ENCODE data around the gene TMEM221.

TMEM221 gene

GRCh38 chr19:17390665-17391370 is 57.6 kb downstream of the TMEM221 start:
- Histone ChIP-seq H3K4me2 (peak overlapping the region; percentile 96 to 100 (median 99)), H3K36me3 (peaks cover 0 to 7% (median 0%) of the 10 kb centered on the region in 11 experiments; a peak in 4 of 22 replicates), H3K9ac (peak overlapping the region; percentile 48 to 76 (median 71); a peak in 21 of 22 replicates), H3K4me3 (peak overlapping the region; percentile 56 to 75 (median 65)), H3K4me1 (peaks cover 37 to 59% (median 46%) of the 10 kb centered on the region in 10 experiments), H4K20me1 (0 out of 22 replicates have a peak, but pooled peaks cover 0 to 7% (median 0%) of the 10 kb centered on the region in 11 experiments), H3K9me3 (replicated peaks in 1 of 11) (peaks cover 0 to 11% (median 6%) of the 10 kb centered on the region in 11 experiments; a peak in 9 of 22 replicates), H3K27ac (peak overlapping the region in 3 of 11 experiments; percentile 27 to 40 (median 31); a peak in 5 of 22 replicates), H3K27me3 (peaks cover 10 to 21% (median 15%) of the 10 kb centered on the region in 11 experiments; a peak in 20 of 22 replicates)
- TF ChIP-seq Cebpa-rat (IDR thresholded peaks at IDR 0.05): no peak

GRCh38 chr19:17389957-17390664 is 58.4 kb downstream of the TMEM221 start:
- H3K9me3 ChIP-seq (replicated peaks in 1 of 11): peaks cover 0 to 11% (median 6%) of the 10 kb centered on the region in 11 experiments; a peak in 9 of 22 replicates
- H3K4me2 ChIP-seq: peak overlapping the region; percentile 96 to 100 (median 99)
- peaks cover 0 to 7% (median 0%) of the 10 kb centered on the region in 11 experiments; a peak in 4 of 22 replicates for H3K36me3 ChIP-seq
- H3K4me3 ChIP-seq: peak overlapping the region; percentile 56 to 75 (median 65)
- H4K20me1 ChIP-seq: 0 out of 22 replicates have a peak, but pooled peaks cover 0 to 7% (median 0%) of the 10 kb centered on the region in 11 experiments
- H3K4me1 ChIP-seq: peaks cover 36 to 59% (median 46%) of the 10 kb centered on the region in 10 experiments
- H3K9ac ChIP-seq: peak overlapping the region; percentile 48 to 76 (median 71); a peak in 21 of 22 replicates
- H3K27me3 ChIP-seq: peaks cover 10 to 21% (median 15%) of the 10 kb centered on the region in 11 experiments; a peak in 20 of 22 replicates
- peak overlapping the region in 3 of 11 experiments; percentile 27 to 40 (median 31); a peak in 5 of 22 replicates for H3K27ac ChIP-seq
- no peak for TF ChIP-seq Cebpa-rat (IDR thresholded peaks at IDR 0.05)

- no peak overlapping the region for H3K4me3 ChIP-seq
- 0 out of 22 replicates have a peak, but pooled peaks cover 0 to 6% (median 0%) of the 10 kb centered on the region in 11 experiments for H4K20me1 ChIP-seq
- TF ChIP-seq Cebpa-rat (IDR thresholded peaks at IDR 0.05): no peak
These were observed 59.2 kb downstream of the TMEM221 start for GRCh38 chr19:17389288-17389687.

GRCh38 chr19:17385878-17386611 is 62.4 kb downstream of the TMEM221 start:
- Histone ChIP-seq H3K9me3 (replicated peaks in 1 of 11) (peaks cover 0 to 11% (median 6%) of the 10 kb centered on the region in 11 experiments; a peak in 9 of 22 replicates), H3K9ac (no peak overlapping the region), H4K20me1 (no peaks in the 10 kb centered on the region), H3K27ac (peak overlapping the region in 6 of 11 experiments; percentile 16 to 49 (median 38); a peak in 5 of 22 replicates), H3K36me3 (no peaks in the 10 kb centered on the region), H3K4me3 (no peak overlapping the region), H3K27me3 (peaks cover 10 to 21% (median 15%) of the 10 kb centered on the region in 11 experiments; a peak in 20 of 22 replicates), H3K4me1 (peaks cover 20 to 58% (median 44%) of the 10 kb centered on the region in 10 experiments), H3K4me2 (peak overlapping the region in 8 of 11 experiments; percentile 15 to 79 (median 38); a peak in 11 of 22 replicates)
- no peak for TF ChIP-seq Cebpa-rat (IDR thresholded peaks at IDR 0.05)

More at GRCh38 chr19:17389288-17389687, 59.2 kb downstream of the TMEM221 start:
- peaks cover 0 to 11% (median 6%) of the 10 kb centered on the region in 11 experiments; a peak in 9 of 22 replicates for H3K9me3 ChIP-seq (replicated peaks in 1 of 11)
- H3K4me1 ChIP-seq: peaks cover 28 to 59% (median 39%) of the 10 kb centered on the region in 10 experiments
- H3K9ac ChIP-seq: no peak overlapping the region
- H3K27me3 ChIP-seq: peaks cover 10 to 21% (median 15%) of the 10 kb centered on the region in 11 experiments; a peak in 20 of 22 replicates
- peaks cover 0 to 6% (median 0%) of the 10 kb centered on the region in 11 experiments; a peak in 4 of 22 replicates for H3K36me3 ChIP-seq
- H3K27ac ChIP-seq: no peak overlapping the region
- H3K4me2 ChIP-seq: no peak overlapping the region
